ENCODE results near the gene GTF2E1.

Gene GTF2E1

DNA sequence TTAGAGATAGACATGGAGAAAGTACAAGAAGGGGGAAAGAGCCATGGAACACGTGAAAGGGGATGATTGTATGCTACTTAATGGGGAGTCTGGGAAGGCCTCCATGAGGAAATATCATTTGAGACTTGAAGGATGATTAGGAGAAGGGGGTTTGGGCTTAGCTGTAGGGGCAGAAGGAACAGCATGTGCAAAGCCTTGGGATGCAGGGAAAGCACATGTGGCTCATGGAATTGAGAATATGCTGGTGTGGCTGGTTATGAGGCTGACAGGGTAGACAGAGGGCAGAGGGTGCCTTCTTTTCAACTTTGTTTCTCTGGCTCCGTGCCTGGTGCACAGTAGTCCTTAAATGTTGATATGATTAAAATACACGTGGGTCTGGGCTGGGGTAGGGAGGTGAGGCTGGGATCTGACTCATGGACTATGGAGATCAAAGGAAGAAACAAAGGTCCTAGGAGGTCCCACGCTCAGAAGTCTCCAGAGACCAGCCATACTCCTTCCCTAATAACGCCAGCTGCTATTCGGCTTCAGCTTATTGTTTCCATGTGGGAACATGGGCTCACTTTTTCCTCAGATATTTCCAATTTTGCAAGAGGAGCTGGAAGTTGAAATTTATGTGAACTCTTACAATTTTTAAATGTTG, 1.1 kb downstream of the GTF2E1 start:
- TF ChIP-seq GATA3 (IDR thresholded peaks at IDR 0.05; ENCODE audit: low read depth, low read length): no peak
- no peak for TF ChIP-seq GATA2 (IDR thresholded peaks at IDR 0.05; ENCODE audit: low read depth, low read length)

DNA sequence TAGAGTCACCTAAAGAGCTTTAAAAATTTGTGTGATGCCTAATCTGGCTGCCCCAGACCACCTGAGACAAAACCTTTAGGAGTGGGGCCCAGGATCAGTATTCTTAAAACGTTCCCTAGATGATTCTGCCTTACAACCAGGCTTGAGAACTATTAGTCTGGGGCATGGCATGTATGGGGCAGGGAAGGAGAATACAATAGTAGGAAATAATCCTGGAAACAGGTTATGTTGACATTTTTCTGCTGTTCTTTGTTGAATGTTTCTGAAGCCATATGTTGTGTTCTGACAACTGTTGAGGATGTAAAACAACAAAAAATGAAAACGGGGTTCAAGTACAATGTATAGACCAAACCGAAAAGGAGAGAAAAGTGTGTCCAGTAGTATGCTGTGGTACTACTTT, 2.9 kb downstream of the GTF2E1 start:
- no peak for TF ChIP-seq GATA2 (IDR thresholded peaks at IDR 0.05; ENCODE audit: low read depth, low read length)

- TF ChIP-seq GATA3 (IDR thresholded peaks at IDR 0.05; ENCODE audit: low read depth, low read length) (no peak), GATA2 (IDR thresholded peaks at IDR 0.05; ENCODE audit: low read depth, low read length) (no peak)
Measured at GRCh38 chr3:120749843-120750242, 7.3 kb downstream of the GTF2E1 start.

GRCh38 chr3:120752230-120752629, 9.7 kb downstream of the GTF2E1 start:
- TF ChIP-seq GATA3 (IDR thresholded peaks at IDR 0.05; ENCODE audit: low read depth, low read length): no peak
- no peak for TF ChIP-seq GATA2 (IDR thresholded peaks at IDR 0.05; ENCODE audit: low read depth, low read length)

DNA sequence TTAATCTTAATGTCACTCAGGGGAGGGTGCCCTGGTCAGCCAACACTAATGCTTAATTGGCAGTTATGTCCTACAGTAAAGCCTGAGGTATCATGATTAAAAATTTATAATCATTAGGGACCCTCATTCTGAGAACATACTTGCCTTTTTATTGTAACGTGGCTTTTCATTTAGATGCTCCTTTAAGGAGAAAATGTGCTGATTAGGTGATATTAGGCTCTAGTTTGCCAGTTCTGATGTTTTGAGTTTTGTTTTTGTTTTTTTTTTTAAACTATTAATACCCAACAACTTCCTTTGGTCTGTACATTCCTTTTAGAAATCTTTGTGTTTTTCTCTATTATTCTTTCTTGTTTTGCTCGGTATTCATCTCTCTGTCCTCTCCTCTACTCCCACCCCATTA, 10.3 kb downstream of the GTF2E1 start:
- no peak for TF ChIP-seq GATA2 (IDR thresholded peaks at IDR 0.05; ENCODE audit: low read depth, low read length)
- no peak for TF ChIP-seq GATA3 (IDR thresholded peaks at IDR 0.05; ENCODE audit: low read depth, low read length)

DNA sequence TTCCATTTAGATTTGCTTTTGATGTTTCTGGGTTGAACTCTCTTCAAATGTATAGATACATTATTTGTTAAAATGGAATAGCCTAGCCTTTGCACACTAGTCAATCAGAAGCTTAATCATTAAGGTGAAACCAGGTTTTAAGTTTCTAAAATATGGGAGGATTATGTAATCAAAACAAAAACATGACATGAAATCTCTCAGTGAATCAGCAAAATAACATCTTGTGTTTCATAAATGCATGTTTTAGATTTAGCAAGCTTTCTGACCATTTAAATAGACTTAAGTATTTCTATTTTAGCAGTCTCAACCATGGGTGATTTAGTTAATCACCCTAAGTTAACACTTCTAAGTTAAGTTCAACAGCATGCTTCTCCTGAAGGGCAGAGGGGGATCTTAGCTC, 11.3 kb downstream of the GTF2E1 start:
- TF ChIP-seq GATA2 (IDR thresholded peaks at IDR 0.05; ENCODE audit: low read depth, low read length): no peak
- no peak for TF ChIP-seq GATA3 (IDR thresholded peaks at IDR 0.05; ENCODE audit: low read depth, low read length)

- TF ChIP-seq GATA3 (IDR thresholded peaks at IDR 0.05; ENCODE audit: low read depth, low read length): no peak
- TF ChIP-seq GATA2 (IDR thresholded peaks at IDR 0.05; ENCODE audit: low read depth, low read length): no peak
Measured at GRCh38 chr3:120756061-120756460, 13.5 kb downstream of the GTF2E1 start.

DNA sequence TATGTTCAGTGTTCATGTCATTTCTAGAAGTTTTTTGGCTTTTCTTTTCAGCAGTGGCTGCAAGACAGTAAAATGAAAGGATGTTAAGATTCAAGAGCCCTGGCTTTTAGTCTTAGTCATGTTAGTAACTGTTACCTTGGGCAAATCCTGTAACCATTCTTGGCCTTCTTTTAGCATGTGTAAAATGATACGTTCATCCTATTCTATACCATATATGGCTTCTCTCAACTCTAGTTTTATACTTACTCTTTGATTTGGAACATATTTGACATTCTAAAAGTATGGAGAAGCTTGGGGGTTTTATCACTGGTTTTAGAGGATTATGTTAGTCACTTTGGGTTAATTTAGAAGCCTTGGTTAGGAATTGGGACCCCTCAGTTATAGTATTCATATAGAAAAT, 20.1 kb downstream of the GTF2E1 start:
- no peak for TF ChIP-seq GATA2 (IDR thresholded peaks at IDR 0.05; ENCODE audit: low read depth, low read length)
- TF ChIP-seq GATA3 (IDR thresholded peaks at IDR 0.05; ENCODE audit: low read depth, low read length): no peak

- TF ChIP-seq GATA2 (IDR thresholded peaks at IDR 0.05; ENCODE audit: low read depth, low read length) (no peak), GATA3 (IDR thresholded peaks at IDR 0.05; ENCODE audit: low read depth, low read length) (no peak)
Measured at GRCh38 chr3:120763601-120764000, 21.1 kb downstream of the GTF2E1 start.

- TF ChIP-seq GATA3 (IDR thresholded peaks at IDR 0.05; ENCODE audit: low read depth, low read length) (no peak), GATA2 (IDR thresholded peaks at IDR 0.05; ENCODE audit: low read depth, low read length) (no peak)
Measured at GRCh38 chr3:120764206-120764605, 21.7 kb downstream of the GTF2E1 start.

DNA sequence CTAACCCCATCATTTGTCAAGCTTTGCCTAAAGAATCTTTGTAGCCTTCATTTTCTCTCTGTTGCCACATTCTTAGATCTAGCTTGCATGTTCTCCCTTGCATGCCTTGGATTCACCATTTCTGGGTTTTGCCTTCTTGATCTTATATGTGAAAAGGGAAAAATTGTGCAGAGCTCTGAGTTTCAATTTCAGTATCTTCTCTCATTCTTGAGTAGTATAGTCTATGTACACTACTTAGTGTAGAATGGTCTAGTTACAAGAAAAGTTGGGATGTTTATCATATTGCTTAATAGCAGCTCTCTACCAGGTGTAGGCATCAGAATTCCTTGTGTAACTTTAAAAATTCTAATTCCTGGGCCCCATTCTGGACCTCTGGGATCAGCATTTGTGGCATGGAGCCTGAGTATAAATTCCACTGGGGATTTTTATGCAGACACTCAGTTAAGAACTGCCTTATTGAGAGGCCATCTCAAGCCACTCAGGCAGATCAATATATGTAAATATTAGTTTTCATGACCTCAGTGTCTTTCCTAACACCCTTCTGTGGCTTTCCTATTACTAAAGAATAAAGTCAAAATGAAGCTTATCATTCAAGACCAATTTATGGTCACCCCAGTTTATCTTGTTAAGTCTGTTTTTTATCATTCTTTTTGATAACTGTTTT, 23.4 kb downstream of the GTF2E1 start:
- TF ChIP-seq GATA3 (IDR thresholded peaks at IDR 0.05; ENCODE audit: low read depth, low read length) (no peak), GATA2 (IDR thresholded peaks at IDR 0.05; ENCODE audit: low read depth, low read length) (no peak)

DNA sequence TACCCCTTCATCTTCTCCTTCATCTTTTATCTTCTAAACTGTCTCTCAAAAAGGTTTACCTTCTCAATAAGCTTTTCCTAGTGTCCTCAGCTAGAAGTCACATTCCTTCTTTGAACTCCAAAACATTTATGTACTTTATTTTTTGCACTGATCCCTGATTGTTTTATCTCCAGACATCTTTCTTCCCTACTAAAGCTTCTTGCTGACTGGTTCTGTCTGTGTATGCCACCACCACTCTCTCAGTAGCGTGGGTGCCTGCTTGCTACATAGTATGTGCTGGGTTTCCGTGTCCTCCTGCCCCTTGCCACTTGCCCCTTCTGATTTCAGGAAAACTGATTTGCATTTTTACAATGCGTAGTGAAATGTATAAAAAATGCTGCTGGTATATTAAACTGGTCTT, 24.0 kb downstream of the GTF2E1 start:
- TF ChIP-seq GATA3 (IDR thresholded peaks at IDR 0.05; ENCODE audit: low read depth, low read length) (no peak), GATA2 (IDR thresholded peaks at IDR 0.05; ENCODE audit: low read depth, low read length) (no peak)

DNA sequence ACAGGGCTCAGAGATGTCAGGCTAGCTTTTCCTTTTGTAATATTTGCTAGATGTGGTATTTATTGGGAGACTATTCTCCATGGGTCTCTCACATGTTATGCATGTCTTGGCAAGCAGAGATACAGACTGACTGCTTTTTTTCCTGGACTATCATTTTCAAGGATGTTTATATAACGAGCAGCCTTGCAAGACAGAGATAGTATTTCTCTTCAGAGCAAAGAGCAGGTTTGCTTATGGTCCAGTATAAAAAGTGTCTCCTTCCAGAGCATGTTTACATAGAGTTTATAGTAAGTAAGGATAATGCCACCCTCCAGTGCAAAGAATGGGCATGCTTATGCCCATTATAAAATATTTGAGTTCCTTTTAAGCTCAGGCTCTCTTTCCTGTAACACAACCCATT, 24.6 kb downstream of the GTF2E1 start:
- TF ChIP-seq GATA2 (IDR thresholded peaks at IDR 0.05; ENCODE audit: low read depth, low read length) (no peak), GATA3 (IDR thresholded peaks at IDR 0.05; ENCODE audit: low read depth, low read length) (no peak)

- no peak for TF ChIP-seq GATA3 (IDR thresholded peaks at IDR 0.05; ENCODE audit: low read depth, low read length)
- no peak for TF ChIP-seq GATA2 (IDR thresholded peaks at IDR 0.05; ENCODE audit: low read depth, low read length)
Measured at GRCh38 chr3:120769436-120769835, 26.9 kb downstream of the GTF2E1 start.

DNA sequence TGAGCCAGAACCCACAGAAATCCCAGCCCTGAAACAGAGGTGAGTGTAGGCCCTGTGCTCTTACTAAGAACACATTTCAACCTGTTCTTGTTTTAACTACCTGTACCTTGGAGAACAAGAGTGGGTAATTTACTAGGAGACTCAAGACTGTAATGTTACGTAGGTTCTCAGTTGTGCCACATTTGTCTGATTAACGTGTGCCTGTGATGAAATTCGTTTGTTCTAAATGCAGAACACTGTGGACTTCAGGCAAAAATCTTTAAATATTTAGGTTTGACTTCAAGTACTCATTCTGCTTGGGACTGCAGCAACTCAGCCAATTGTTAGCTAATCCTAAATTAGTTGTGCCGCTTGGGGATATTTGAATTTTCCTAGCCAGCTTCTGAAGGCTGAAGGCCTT, 28.3 kb downstream of the GTF2E1 start:
- TF ChIP-seq GATA3 (IDR thresholded peaks at IDR 0.05; ENCODE audit: low read depth, low read length): no peak

GRCh38 chr3:120772081-120772480, 29.5 kb downstream of the GTF2E1 start:
- TF ChIP-seq GATA2 (IDR thresholded peaks at IDR 0.05; ENCODE audit: low read depth, low read length) (no peak), GATA3 (IDR thresholded peaks at IDR 0.05; ENCODE audit: low read depth, low read length) (no peak)

All from SH-SY5Y (cell line).